Measurements from ENCODE around the gene LPCAT3.
A peak's percentile ranks its signal among the peaks of the same experiment; 100 is the strongest.

LPCAT3 gene

DNA sequence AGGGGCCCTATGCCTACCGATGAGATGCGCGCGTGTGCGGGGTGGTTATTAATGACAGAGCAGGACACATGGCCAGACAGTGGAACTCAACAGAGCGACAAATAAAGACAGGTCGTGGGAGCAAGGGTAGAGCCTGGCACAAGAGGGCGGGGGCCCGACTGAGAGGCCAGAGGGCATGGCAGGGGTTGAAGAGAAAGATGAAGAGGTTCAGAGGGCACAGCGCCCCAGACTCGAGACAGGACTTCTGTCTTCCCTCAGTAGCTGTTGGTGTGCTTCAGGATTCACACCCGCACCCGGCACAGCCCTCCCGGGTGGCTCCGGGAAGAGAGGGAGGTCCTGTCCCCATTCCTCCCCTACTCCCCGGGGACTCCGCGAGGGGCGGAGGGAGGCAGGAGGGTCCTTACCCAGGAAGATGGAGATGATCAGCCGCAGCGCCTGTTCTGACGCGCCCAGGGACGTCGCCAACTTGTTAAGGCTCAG lies 366 bp downstream of the LPCAT3 start:
- TF ChIP-seq, protein P1, sequence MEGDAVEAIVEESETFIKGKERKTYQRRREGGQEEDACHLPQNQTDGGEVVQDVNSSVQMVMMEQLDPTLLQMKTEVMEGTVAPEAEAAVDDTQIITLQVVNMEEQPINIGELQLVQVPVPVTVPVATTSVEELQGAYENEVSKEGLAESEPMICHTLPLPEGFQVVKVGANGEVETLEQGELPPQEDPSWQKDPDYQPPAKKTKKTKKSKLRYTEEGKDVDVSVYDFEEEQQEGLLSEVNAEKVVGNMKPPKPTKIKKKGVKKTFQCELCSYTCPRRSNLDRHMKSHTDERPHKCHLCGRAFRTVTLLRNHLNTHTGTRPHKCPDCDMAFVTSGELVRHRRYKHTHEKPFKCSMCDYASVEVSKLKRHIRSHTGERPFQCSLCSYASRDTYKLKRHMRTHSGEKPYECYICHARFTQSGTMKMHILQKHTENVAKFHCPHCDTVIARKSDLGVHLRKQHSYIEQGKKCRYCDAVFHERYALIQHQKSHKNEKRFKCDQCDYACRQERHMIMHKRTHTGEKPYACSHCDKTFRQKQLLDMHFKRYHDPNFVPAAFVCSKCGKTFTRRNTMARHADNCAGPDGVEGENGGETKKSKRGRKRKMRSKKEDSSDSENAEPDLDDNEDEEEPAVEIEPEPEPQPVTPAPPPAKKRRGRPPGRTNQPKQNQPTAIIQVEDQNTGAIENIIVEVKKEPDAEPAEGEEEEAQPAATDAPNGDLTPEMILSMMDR (IDR thresholded peaks at IDR 0.05), result no peak
- peaks cover 16% of the 10 kb centered on the region for H3K4me1 ChIP-seq
- peak overlapping the region; percentile 92 for H2AFZ ChIP-seq
- peaks cover 10% of the 10 kb centered on the region for H3K79me2 ChIP-seq
- H3K4me3 ChIP-seq (ENCODE audit: low read depth, low read length), result peak overlapping the region; percentile 93
- no peaks in the 10 kb centered on the region for H3K9me3 ChIP-seq (ENCODE audit: control insufficient read depth, low read length)
- no peaks in the 10 kb centered on the region for H3K36me3 ChIP-seq (ENCODE audit: control insufficient read depth, insufficient read depth, low read length)
- peak overlapping the region; percentile 68 for H3K4me2 ChIP-seq (ENCODE audit: low read length)
- H3K27ac ChIP-seq, result peak overlapping the region; percentile 96
- no peaks in the 10 kb centered on the region for H3K27me3 ChIP-seq (ENCODE audit: control insufficient read depth, insufficient read depth, low read length)
- H3K9ac ChIP-seq, result no peak overlapping the region

DNA sequence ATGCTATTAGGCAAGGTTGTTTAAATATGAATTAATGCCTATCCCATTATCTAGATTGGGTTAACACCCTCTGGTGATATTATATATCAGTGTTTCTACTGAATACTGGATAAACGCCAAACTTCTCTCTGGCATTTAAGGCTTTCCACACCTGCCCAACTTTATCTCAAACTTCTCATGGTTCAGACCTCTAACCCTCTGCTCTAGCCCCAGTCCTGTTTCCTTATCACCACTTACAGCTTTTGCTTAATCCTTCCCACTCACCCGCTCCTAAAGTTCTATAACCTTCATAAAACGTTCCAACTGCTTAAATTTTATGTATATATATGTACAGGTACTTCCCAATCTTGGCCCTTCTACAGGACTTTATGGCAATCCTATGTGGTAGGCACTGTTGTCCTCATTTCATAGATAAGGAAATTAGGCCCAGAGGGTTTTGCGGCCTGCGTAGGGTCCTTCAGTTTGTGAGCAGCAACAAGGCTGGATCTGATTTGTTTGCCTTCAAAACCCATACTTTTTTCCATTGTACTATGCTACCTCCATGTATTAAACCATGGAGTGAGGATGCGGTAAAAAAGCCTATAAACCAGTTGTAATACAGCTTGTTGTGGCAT lies 1.2 kb downstream of the LPCAT3 start:
- H3K4me1 ChIP-seq, result peaks cover 16% of the 10 kb centered on the region

DNA sequence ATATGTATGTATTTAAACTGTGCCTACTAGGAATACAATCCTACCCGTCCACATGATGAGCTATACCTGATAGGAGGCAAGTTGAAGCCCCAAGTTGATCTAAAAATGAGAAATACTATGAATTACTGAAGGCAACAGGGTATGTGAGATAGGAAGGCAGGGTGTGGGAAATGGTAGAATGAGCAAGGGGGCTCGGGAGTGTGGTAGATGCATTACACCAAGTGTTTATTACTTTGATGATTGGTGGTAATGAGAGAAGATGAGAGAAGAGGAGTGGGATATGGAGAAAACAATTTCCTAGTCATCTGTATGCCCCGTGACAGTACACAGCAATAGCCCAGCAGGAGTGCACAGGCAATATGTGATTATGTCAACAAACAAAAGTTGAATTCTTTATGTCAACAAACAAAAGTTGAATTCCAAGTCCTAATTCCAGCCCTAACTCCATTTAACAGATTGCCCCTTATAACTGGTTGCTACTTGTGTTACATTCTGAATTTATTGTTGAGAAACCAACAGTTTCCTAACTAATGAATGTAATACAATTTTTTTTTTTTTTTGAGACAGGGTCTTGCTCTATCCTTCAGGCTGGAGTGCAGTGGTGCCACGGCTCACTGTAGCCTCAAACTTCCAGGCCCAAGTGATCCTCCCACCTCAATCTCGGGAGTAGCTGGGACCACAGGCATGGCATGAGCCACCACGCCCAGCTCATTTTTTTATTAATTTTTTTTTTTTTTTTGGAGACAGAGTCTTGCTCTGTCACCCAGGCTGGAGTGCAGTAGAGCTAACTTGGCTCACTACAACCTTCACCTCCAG lies 2.5 kb downstream of the LPCAT3 start:
- Histone ChIP-seq H3K79me2 (peaks cover 14% of the 10 kb centered on the region), H3K4me1 (peaks cover 16% of the 10 kb centered on the region), H3K4me2 (ENCODE audit: low read length) (no peak overlapping the region), H3K27ac (no peak overlapping the region), H3K9ac (no peak overlapping the region), H3K9me3 (ENCODE audit: control insufficient read depth, low read length) (no peaks in the 10 kb centered on the region), H3K4me3 (ENCODE audit: low read depth, low read length) (no peak overlapping the region), H3K27me3 (ENCODE audit: control insufficient read depth, insufficient read depth, low read length) (no peaks in the 10 kb centered on the region), H2AFZ (no peak overlapping the region), H3K36me3 (ENCODE audit: control insufficient read depth, insufficient read depth, low read length) (no peaks in the 10 kb centered on the region)
- TF ChIP-seq, protein P1 (IDR thresholded peaks at IDR 0.05), result no peak

More for the DNA sequence above, 1.2 kb downstream of the LPCAT3 start:
- H3K27ac ChIP-seq, result peak overlapping the region; percentile 96
- peak overlapping the region; percentile 93 for H3K4me3 ChIP-seq (ENCODE audit: low read depth, low read length)
- H2AFZ ChIP-seq, result no peak overlapping the region
- H3K4me2 ChIP-seq (ENCODE audit: low read length), result peak overlapping the region; percentile 68
- H3K9ac ChIP-seq, result no peak overlapping the region
- H3K9me3 ChIP-seq (ENCODE audit: control insufficient read depth, low read length), result no peaks in the 10 kb centered on the region
- TF ChIP-seq, protein P1 (IDR thresholded peaks at IDR 0.05), result no peak
- no peaks in the 10 kb centered on the region for H3K36me3 ChIP-seq (ENCODE audit: control insufficient read depth, insufficient read depth, low read length)
- peaks cover 10% of the 10 kb centered on the region for H3K79me2 ChIP-seq
- H3K27me3 ChIP-seq (ENCODE audit: control insufficient read depth, insufficient read depth, low read length), result no peaks in the 10 kb centered on the region

DNA sequence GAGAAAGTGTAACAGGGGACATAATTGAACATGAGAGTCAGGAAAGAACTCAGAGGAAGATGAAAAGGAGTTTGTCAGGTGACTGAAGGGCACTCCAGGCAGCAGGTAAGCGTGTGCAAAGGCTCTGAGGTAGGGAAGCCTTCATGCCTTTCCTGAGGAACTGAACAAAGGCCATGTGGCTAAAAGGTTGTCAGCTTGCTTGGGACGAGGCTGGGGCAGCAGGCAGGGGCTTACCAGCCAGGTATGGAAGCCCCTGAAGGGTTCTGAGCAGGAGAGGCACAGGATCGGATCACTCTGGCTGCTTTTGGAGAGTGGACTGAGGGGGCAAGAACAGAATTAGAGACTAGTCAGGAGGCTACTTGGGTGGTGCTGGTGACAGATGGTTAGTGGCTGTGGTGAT lies 5.2 kb downstream of the LPCAT3 start:
- H3K79me2 ChIP-seq, result peaks cover 15% of the 10 kb centered on the region
- TF ChIP-seq, protein P1 (IDR thresholded peaks at IDR 0.05), result no peak
- H3K36me3 ChIP-seq (ENCODE audit: control insufficient read depth, insufficient read depth, low read length), result no peaks in the 10 kb centered on the region
- H3K27ac ChIP-seq, result no peak overlapping the region
- no peak overlapping the region for H3K4me2 ChIP-seq (ENCODE audit: low read length)
- no peaks in the 10 kb centered on the region for H3K9me3 ChIP-seq (ENCODE audit: control insufficient read depth, low read length)
- H3K9ac ChIP-seq, result no peak overlapping the region
- H3K4me1 ChIP-seq, result peaks cover 11% of the 10 kb centered on the region
- H2AFZ ChIP-seq, result no peak overlapping the region
- H3K27me3 ChIP-seq (ENCODE audit: control insufficient read depth, insufficient read depth, low read length), result no peaks in the 10 kb centered on the region
- H3K4me3 ChIP-seq (ENCODE audit: low read depth, low read length), result no peak overlapping the region
